Left ventricle myocardium inferior (tissue), 1 donor: ENCODE measurements around the gene HELQ. TPM values are rescaled to one million over a fixed set of nuclear protein-coding genes. Genes with fewer than 3 reads are reported as not detected.

Experiments
- DNase-seq: peaks from one replicate; pipeline ENCODE4 v3.0.0-alpha.2; 2020
- H3K27ac ChIP-seq: fragments of 200-600 bp; replicated peaks from 2 replicates; pipeline ENCODE4 v1.8.0; 2021
- H3K27me3 ChIP-seq: fragments of 200-600 bp; 2 replicates; pipeline ENCODE4 v1.8.0; 2021; ENCODE audit warnings: low read depth
- H3K36me3 ChIP-seq: fragments of 200-600 bp; 2 replicates; pipeline ENCODE4 v1.8.0; 2021
- H3K4me1 ChIP-seq: fragments of 200-600 bp; 2 replicates; pipeline ENCODE4 v1.8.0; 2021
- H3K4me3 ChIP-seq: fragments of 200-600 bp; 2 replicates; pipeline ENCODE4 v1.8.0; 2021; ENCODE audit warnings: mild to moderate bottlenecking, moderate library complexity
- H3K9me3 ChIP-seq: fragments of 200-600 bp; replicated peaks from 2 replicates; pipeline ENCODE4 v1.8.0; 2021
- intact Hi-C: fragments of 100-400 bp; cut with micrococcal nuclease; formaldehyde crosslinking; loops from one replicate; pipeline ENCODE4 v1.11.0; 2022
- total RNA-seq: library from RNA; stranded (reverse); fragmentation: NEBNext Ultra II Directional; extraction: Animal tissue kit (Norgen Biotek cat#: 25700); gene quantifications from one replicate; pipeline ENCODE4 v1.2.1, GENCODE V29; 2021
- TF ChIP-seq, protein P1 (sequence below): fragments of 200-600 bp; IDR thresholded peaks from 2 replicates; pipeline ENCODE4 v1.8.0; 2021; ENCODE audit warnings: antibody characterized with exemption, mild to moderate bottlenecking, borderline replicate concordance
- donor health status: DM: no; HTN: yes; CAD: no; lungs with severe emphysema.

Gene HELQ
- total RNA-seq, 1 donor from 2014 or later, result 14.0 TPM

DNA sequence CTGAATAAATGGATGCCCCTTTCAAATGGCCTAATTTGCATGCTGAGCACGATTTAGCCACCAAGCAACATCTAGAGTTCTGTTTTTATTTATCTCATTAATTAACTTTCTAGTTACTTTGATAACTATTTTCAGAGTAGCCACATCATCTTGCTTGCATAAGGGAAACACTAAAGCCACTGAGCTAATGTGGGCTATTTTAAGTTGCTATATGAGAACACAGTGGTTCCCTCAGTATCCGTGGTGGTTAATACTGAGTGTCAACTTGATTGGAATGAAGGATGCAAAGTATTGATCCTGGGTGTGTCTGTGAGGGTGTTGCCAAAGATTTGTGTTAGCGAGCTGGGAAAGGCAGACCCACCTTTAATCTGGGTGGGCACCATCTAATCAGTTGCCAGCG lies 95.6 kb downstream of the HELQ start:
- TF ChIP-seq, protein P1, sequence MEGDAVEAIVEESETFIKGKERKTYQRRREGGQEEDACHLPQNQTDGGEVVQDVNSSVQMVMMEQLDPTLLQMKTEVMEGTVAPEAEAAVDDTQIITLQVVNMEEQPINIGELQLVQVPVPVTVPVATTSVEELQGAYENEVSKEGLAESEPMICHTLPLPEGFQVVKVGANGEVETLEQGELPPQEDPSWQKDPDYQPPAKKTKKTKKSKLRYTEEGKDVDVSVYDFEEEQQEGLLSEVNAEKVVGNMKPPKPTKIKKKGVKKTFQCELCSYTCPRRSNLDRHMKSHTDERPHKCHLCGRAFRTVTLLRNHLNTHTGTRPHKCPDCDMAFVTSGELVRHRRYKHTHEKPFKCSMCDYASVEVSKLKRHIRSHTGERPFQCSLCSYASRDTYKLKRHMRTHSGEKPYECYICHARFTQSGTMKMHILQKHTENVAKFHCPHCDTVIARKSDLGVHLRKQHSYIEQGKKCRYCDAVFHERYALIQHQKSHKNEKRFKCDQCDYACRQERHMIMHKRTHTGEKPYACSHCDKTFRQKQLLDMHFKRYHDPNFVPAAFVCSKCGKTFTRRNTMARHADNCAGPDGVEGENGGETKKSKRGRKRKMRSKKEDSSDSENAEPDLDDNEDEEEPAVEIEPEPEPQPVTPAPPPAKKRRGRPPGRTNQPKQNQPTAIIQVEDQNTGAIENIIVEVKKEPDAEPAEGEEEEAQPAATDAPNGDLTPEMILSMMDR, result no peak
- H3K4me1 ChIP-seq, result no peaks in the 10 kb centered on the region
- intact Hi-C loops, result no loop called here
- H3K9me3 ChIP-seq, result no peaks in the 10 kb centered on the region
- DNase-seq, result no peak
- no peaks in the 10 kb centered on the region for H3K27me3 ChIP-seq
- no peak overlapping the region for H3K27ac ChIP-seq
- no peak overlapping the region for H3K4me3 ChIP-seq
- H3K36me3 ChIP-seq, result no peaks in the 10 kb centered on the region

DNA sequence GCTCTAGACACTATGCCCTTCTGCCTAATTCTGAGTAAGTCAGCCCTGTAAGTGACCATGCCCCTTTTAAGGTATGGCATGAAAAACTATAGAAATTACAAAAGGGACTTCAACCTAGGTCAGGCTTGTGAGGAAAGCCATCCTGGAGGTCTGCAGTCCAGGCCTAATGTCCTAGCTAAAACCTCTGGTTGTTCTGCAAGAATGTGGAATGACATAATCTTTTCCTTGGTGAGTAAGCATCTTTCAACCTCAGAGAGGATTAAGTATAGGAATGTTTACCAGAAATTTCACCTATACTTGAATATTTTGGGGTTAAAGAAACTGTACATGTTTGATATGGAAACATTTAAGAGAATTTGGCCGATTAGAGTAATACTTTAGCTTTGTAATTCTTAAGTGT lies 97.2 kb downstream of the HELQ start:
- H3K27ac ChIP-seq, result no peak overlapping the region
- TF ChIP-seq, protein P1, result no peak
- H3K4me1 ChIP-seq, result no peaks in the 10 kb centered on the region
- peaks cover 10% of the 10 kb centered on the region for H3K9me3 ChIP-seq
- intact Hi-C loops, result no loop called here
- H3K4me3 ChIP-seq, result no peak overlapping the region
- no peak for DNase-seq
- H3K36me3 ChIP-seq, result no peaks in the 10 kb centered on the region
- no peaks in the 10 kb centered on the region for H3K27me3 ChIP-seq

Other genes starting within 250 kb of the HELQ start
- gene COQ2, start 171.0 kb downstream of the HELQ start, total RNA-seq, result 27.3 TPM
- gene HPSE, start 121.0 kb downstream of the HELQ start, total RNA-seq, result 1.1 TPM
- 65.7 TPM for gene MRPS18C, start 235 bp upstream of the HELQ start, total RNA-seq
- 5.6 TPM for gene ABRAXAS1, start 29.3 kb upstream of the HELQ start, total RNA-seq
- 44.2 TPM for gene GPAT3, start 80.3 kb upstream of the HELQ start, total RNA-seq